Panc1 (cell line): ENCODE measurements around the gene NDUFB8. TPM values are rescaled to one million over a fixed set of nuclear protein-coding genes. Genes with fewer than 3 reads are reported as not detected.

Source experiments
- ATAC-seq: fragments of 200-7000 bp; cut with Tn5 transposase; 2 replicates; pipeline ENCODE4 v1.9.1; 2020; ENCODE audit warnings: mild to moderate bottlenecking, moderate library complexity
- BruUV-seq: library from RNA; stranded (reverse); fragments of 400-500 nt; replicated peaks from 2 replicates; lab custom pipeline; 2021; lab: Mats Ljungman, UMichigan
- CTCF ChIA-PET: fragments of 300-600 bp; sonication (Branson Sonifier 250); formaldehyde crosslinking; loops from one replicate; lab custom pipeline; 2022; ENCODE audit warnings: antibody characterized with exemption; lab: Charles Lee
- POLR2A ChIA-PET: fragments of 300-600 bp; sonication (Branson Sonifier 250); formaldehyde crosslinking; loops from one replicate; lab custom pipeline; 2022; ENCODE audit warnings: antibody characterized with exemption; lab: Charles Lee
- DNase-seq: peaks from one replicate; pipeline ENCODE4 v3.0.0-alpha.2; 2010; ENCODE audit warnings: low read depth, low spot score
- H3K27ac ChIP-seq: 2 replicates; pipeline ENCODE4 v1.5.1; 2011; ENCODE audit warnings: mild to moderate bottlenecking, low read length, inconsistent platforms
- H3K27me3 ChIP-seq: fragments of 200-500 bp; sonication (Bioruptor generic); 2 replicates; pipeline ENCODE4 v1.6.0; 2014; ENCODE audit warnings: low read length, inconsistent platforms; ENCODE audit not compliant: control insufficient read depth, insufficient read depth
- H3K36me3 ChIP-seq: fragments of 200-500 bp; sonication (Bioruptor generic); 2 replicates; pipeline ENCODE4 v1.5.1; 2014; ENCODE audit warnings: inconsistent platforms, mild to moderate bottlenecking, low read length, moderate library complexity; ENCODE audit not compliant: control insufficient read depth, insufficient read depth
- H3K4me1 ChIP-seq: 2 replicates; pipeline ENCODE4 v1.5.1; 2011; ENCODE audit warnings: inconsistent platforms, mild to moderate bottlenecking, low read length, moderate library complexity; ENCODE audit not compliant: control insufficient read depth, insufficient read depth
- H3K4me3 ChIP-seq, 2 experiments: 2 replicates each; pipeline ENCODE4 v1.5.1; 2011 to 2012; ENCODE audit warnings: low read depth in 2 of 2, low read length in 2 of 2, mild to moderate bottlenecking in 2 of 2, inconsistent platforms in 1 of 2, moderate library complexity in 1 of 2
- H3K9me3 ChIP-seq: fragments of 200-500 bp; sonication (Bioruptor generic); 2 replicates; pipeline ENCODE4 v1.5.1; 2014; ENCODE audit warnings: low read depth, mild to moderate bottlenecking, inconsistent platforms, low read length, moderate library complexity; ENCODE audit not compliant: control insufficient read depth, insufficient read depth
- CTCF ChIP-seq: fragments of 450-650 bp; IDR thresholded peaks from 2 replicates; pipeline ENCODE4 v1.5.1; 2017; ENCODE audit warnings: mild to moderate bottlenecking
- POLR2AphosphoS5 ChIP-seq: IDR thresholded peaks from 2 replicates; pipeline ENCODE4 v1.6.1; 2012; ENCODE audit warnings: mild to moderate bottlenecking, low read depth, low read length, moderate library complexity
- SIN3A ChIP-seq: IDR thresholded peaks from 2 replicates; pipeline ENCODE4 v1.6.1; 2012; ENCODE audit warnings: low read depth, mild to moderate bottlenecking, low read length, moderate library complexity, borderline replicate concordance; ENCODE audit not compliant: insufficient read depth
- TCF7L2 ChIP-seq: IDR thresholded peaks from 2 replicates; pipeline ENCODE4 v1.6.1; 2011; ENCODE audit warnings: mild to moderate bottlenecking, low read depth, low read length, inconsistent platforms
- in situ Hi-C: cut with HindIII; loops from 2 replicates; pipeline ENCODE4 v1.10.0; 2016; ENCODE audit warnings: low sequenced_read_pairs, low pct_unique_long_range_greater_than_20kb
- intact Hi-C: fragments of 100-400 bp; cut with micrococcal nuclease; formaldehyde crosslinking; loops from one replicate; pipeline ENCODE4 v1.10.0; 2022; ENCODE audit not compliant: unreplicated experiment
- total RNA-seq: library from RNA; stranded (reverse); gene quantifications from one replicate; pipeline ENCODE4 v1.2.1, GENCODE V29; 2021; ENCODE audit not compliant: unreplicated experiment
- TF ChIP-seq, protein P1 (sequence below), 2 experiments: IDR thresholded peaks; 2 replicates each; pipeline ENCODE4 v1.6.1; 2011 to 2012; ENCODE audit warnings: low read depth in 2 of 2, control low read depth in 1 of 2, low read length in 1 of 2, mild to moderate bottlenecking in 1 of 2, moderate library complexity in 1 of 2; ENCODE audit not compliant: insufficient read depth in 1 of 2

The NDUFB8 gene
- total RNA-seq, 1 experiment from 2014 or later = 242 TPM

DNA sequence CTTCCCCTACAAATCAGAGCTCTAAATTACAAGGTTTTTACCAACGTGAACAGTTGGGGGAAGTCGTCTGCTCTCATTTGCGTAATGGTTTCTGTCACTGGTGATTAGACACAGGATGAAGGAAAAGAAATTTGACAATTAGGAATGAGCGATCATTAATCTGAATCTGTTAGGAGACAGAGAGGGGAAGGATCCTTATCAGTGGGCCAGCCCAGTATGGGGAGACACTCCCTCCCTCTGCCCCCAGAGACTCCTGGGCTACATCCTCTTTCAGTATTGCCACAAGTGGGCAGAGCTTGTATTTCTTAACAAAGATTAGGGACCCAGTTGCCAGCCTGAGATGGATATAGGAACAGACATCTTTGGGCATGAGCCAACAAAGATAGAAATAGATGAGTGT is 21.5 kb upstream of the NDUFB8 start:
- in situ Hi-C loops (no loop called here), intact Hi-C loops (no loop called here)
- ATAC-seq (no peak), DNase-seq (no peak)
- no peaks in the 10 kb centered on the region for H3K9me3 ChIP-seq
- peaks cover 13% of the 10 kb centered on the region; the same call in 1 of the 2 replicates for H3K36me3 ChIP-seq
- TF ChIP-seq, protein P1, sequence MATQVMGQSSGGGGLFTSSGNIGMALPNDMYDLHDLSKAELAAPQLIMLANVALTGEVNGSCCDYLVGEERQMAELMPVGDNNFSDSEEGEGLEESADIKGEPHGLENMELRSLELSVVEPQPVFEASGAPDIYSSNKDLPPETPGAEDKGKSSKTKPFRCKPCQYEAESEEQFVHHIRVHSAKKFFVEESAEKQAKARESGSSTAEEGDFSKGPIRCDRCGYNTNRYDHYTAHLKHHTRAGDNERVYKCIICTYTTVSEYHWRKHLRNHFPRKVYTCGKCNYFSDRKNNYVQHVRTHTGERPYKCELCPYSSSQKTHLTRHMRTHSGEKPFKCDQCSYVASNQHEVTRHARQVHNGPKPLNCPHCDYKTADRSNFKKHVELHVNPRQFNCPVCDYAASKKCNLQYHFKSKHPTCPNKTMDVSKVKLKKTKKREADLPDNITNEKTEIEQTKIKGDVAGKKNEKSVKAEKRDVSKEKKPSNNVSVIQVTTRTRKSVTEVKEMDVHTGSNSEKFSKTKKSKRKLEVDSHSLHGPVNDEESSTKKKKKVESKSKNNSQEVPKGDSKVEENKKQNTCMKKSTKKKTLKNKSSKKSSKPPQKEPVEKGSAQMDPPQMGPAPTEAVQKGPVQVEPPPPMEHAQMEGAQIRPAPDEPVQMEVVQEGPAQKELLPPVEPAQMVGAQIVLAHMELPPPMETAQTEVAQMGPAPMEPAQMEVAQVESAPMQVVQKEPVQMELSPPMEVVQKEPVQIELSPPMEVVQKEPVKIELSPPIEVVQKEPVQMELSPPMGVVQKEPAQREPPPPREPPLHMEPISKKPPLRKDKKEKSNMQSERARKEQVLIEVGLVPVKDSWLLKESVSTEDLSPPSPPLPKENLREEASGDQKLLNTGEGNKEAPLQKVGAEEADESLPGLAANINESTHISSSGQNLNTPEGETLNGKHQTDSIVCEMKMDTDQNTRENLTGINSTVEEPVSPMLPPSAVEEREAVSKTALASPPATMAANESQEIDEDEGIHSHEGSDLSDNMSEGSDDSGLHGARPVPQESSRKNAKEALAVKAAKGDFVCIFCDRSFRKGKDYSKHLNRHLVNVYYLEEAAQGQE (IDR thresholded peaks at IDR 0.05; ENCODE audit: insufficient read depth in 1 of 2, low read depth in 2 of 2, low read length in 1 of 2) = no peak
- TF ChIP-seq POLR2AphosphoS5 = no peak
- no peak for TF ChIP-seq SIN3A
- TF ChIP-seq CTCF = no peak
- TF ChIP-seq TCF7L2 = no peak
- no peak overlapping the region for H3K27ac ChIP-seq
- H3K4me3 ChIP-seq = no peak overlapping the region
- no peaks in the 10 kb centered on the region for H3K4me1 ChIP-seq
- no TSS peak for BruUV-seq
- no peaks in the 10 kb centered on the region for H3K27me3 ChIP-seq
- CTCF ChIA-PET = no interaction called here
- POLR2A ChIA-PET = no interaction called here

- no peaks in the 10 kb centered on the region for H3K9me3 ChIP-seq
These were observed 15.3 kb upstream of the NDUFB8 start for GRCh38 chr10:100544950-100545349.

More at GRCh38 chr10:100544950-100545349, 15.3 kb upstream of the NDUFB8 start:
- DNase-seq (no peak), ATAC-seq (no peak)
- ChIA-PET CTCF (no interaction called here), POLR2A (no interaction called here)
- no peak for TF ChIP-seq CTCF
- no peak for TF ChIP-seq POLR2AphosphoS5
- no peak for TF ChIP-seq SIN3A
- TF ChIP-seq TCF7L2 = no peak
- TF ChIP-seq, protein P1 (IDR thresholded peaks at IDR 0.05; ENCODE audit: insufficient read depth in 1 of 2, low read depth in 2 of 2, low read length in 1 of 2) = no peak
- Histone ChIP-seq H3K4me1 (no peaks in the 10 kb centered on the region), H3K27ac (no peak overlapping the region), H3K36me3 (peaks cover 33% of the 10 kb centered on the region), H3K4me3 (no peak overlapping the region), H3K27me3 (no peaks in the 10 kb centered on the region)
- BruUV-seq = no TSS peak
- intact Hi-C loops = no loop called here
- in situ Hi-C loops = no loop called here
